H9 (cell line): ENCODE results near the gene SLCO3A1. TPM values are rescaled to one million over a fixed set of nuclear protein-coding genes. Genes with fewer than 3 reads are reported as not detected.

ENCODE experiments used
- DNase-seq: peaks from one replicate; pipeline ENCODE4 v3.0.0-alpha.2; 2017
- H2AFZ ChIP-seq: one replicate; pipeline ENCODE4 v1.6.1; 2013; ENCODE audit warnings: mild to moderate bottlenecking, low read length, control low read depth, moderate library complexity
- H2AK5ac ChIP-seq: 2 replicates; pipeline ENCODE4 v1.6.1; 2013; ENCODE audit warnings: low read length, control low read depth, mixed read lengths; ENCODE audit not compliant: insufficient read length
- H2BK120ac ChIP-seq: one replicate; pipeline ENCODE4 v1.6.1; 2013; ENCODE audit warnings: low read depth, mild to moderate bottlenecking, low read length, control low read depth, inconsistent platforms; ENCODE audit not compliant: poor library complexity, severe bottlenecking
- H2BK12ac ChIP-seq: 2 replicates; pipeline ENCODE4 v1.6.1; 2013; ENCODE audit warnings: low read length, control low read depth, mixed read lengths, low read depth; ENCODE audit not compliant: insufficient read length
- H2BK15ac ChIP-seq: 2 replicates; pipeline ENCODE4 v1.6.1; 2013; ENCODE audit warnings: low read depth, low read length, control low read depth
- H2BK20ac ChIP-seq: one replicate; pipeline ENCODE4 v1.6.1; 2013; ENCODE audit warnings: low read depth, mild to moderate bottlenecking, low read length, control low read depth, inconsistent platforms; ENCODE audit not compliant: poor library complexity, severe bottlenecking
- H2BK5ac ChIP-seq: 2 replicates; pipeline ENCODE4 v1.6.1; 2013; ENCODE audit warnings: low read length, control low read depth, mixed read lengths; ENCODE audit not compliant: insufficient read length
- H3K14ac ChIP-seq: 2 replicates; pipeline ENCODE4 v1.6.1; 2013; ENCODE audit warnings: low read length, control low read depth; ENCODE audit not compliant: insufficient read depth
- H3K18ac ChIP-seq: 2 replicates; pipeline ENCODE4 v1.6.1; 2013; ENCODE audit warnings: low read depth, mild to moderate bottlenecking, mixed read lengths, low read length, control low read depth; ENCODE audit not compliant: insufficient read length
- H3K23ac ChIP-seq: 2 replicates; pipeline ENCODE4 v1.6.1; 2013; ENCODE audit warnings: low read length, control low read depth, mixed read lengths, low read depth; ENCODE audit not compliant: insufficient read length
- H3K23me2 ChIP-seq: 2 replicates; pipeline ENCODE4 v1.6.1; 2013; ENCODE audit warnings: low read depth, mild to moderate bottlenecking, mixed read lengths, low read length, control low read depth; ENCODE audit not compliant: insufficient read length, poor library complexity, severe bottlenecking
- H3K27ac ChIP-seq: 2 replicates; pipeline ENCODE4 v1.5.1; 2013; ENCODE audit warnings: low read length, control low read depth, mixed read lengths, low read depth; ENCODE audit not compliant: insufficient read length
- H3K27me3 ChIP-seq: 2 replicates; pipeline ENCODE4 v1.6.1; 2013; ENCODE audit warnings: low read length, control low read depth, inconsistent platforms; ENCODE audit not compliant: insufficient read depth
- H3K4ac ChIP-seq: 2 replicates; pipeline ENCODE4 v1.6.1; 2013; ENCODE audit warnings: low read depth, mild to moderate bottlenecking, control low read depth, inconsistent platforms, low read length, moderate library complexity
- H3K4me1 ChIP-seq: 2 replicates; pipeline ENCODE4 v1.6.1; 2013; ENCODE audit warnings: low read length, control low read depth, inconsistent platforms; ENCODE audit not compliant: insufficient read depth
- H3K4me2 ChIP-seq: 2 replicates; pipeline ENCODE4 v1.6.1; 2013; ENCODE audit warnings: low read length, control low read depth, mixed read lengths; ENCODE audit not compliant: insufficient read length, insufficient read depth
- H3K56ac ChIP-seq: 2 replicates; pipeline ENCODE4 v1.6.1; 2013; ENCODE audit warnings: low read depth, mild to moderate bottlenecking, mixed read lengths, low read length, control low read depth; ENCODE audit not compliant: insufficient read length
- H3K79me1 ChIP-seq: 2 replicates; pipeline ENCODE4 v1.6.1; 2013; ENCODE audit warnings: low read depth, mild to moderate bottlenecking, moderate library complexity, low read length, control low read depth, inconsistent platforms; ENCODE audit not compliant: insufficient read depth, poor library complexity, severe bottlenecking
- H3K79me2 ChIP-seq: 2 replicates; pipeline ENCODE4 v1.6.1; 2013; ENCODE audit warnings: low read length, control low read depth, inconsistent platforms; ENCODE audit not compliant: insufficient read depth
- H3K9ac ChIP-seq: 2 replicates; pipeline ENCODE4 v1.6.1; 2013; ENCODE audit warnings: low read length, control low read depth, mixed read lengths; ENCODE audit not compliant: insufficient read length; ENCODE audit errors: extremely low read depth
- H3K9me3 ChIP-seq: one replicate; pipeline ENCODE4 v1.6.1; 2013; ENCODE audit warnings: low read depth, low read length, inconsistent platforms; ENCODE audit not compliant: control insufficient read depth
- H3T11ph ChIP-seq: one replicate; pipeline ENCODE4 v1.6.1; 2013; ENCODE audit warnings: mild to moderate bottlenecking, low read length, control low read depth, inconsistent platforms
- H4K20me1 ChIP-seq: one replicate; pipeline ENCODE4 v1.6.1; 2013; ENCODE audit not compliant: control insufficient read depth, insufficient read length, insufficient read depth
- H4K5ac ChIP-seq: 2 replicates; pipeline ENCODE4 v1.6.1; 2013; ENCODE audit warnings: low read depth, mild to moderate bottlenecking, mixed read lengths, low read length, control low read depth; ENCODE audit not compliant: insufficient read length
- H4K8ac ChIP-seq: replicated peaks from 2 replicates; pipeline ENCODE4 v1.6.1; 2013; ENCODE audit warnings: low read length, control low read depth, mixed read lengths, low read depth; ENCODE audit not compliant: insufficient read length
- H4K91ac ChIP-seq: 2 replicates; pipeline ENCODE4 v1.6.1; 2013; ENCODE audit warnings: low read depth, mild to moderate bottlenecking, moderate library complexity, mixed read lengths, low read length, control low read depth; ENCODE audit not compliant: insufficient read length
- H3K27ac Mint-ChIP-seq, 3 experiments: 2 replicates in 2 of 3; 3 replicates in 1 of 3; pipeline ENCODE4 v1.8.0; 2020 to 2021; ENCODE audit warnings: mixed read lengths in 3 of 3, mild to moderate bottlenecking in 1 of 3, moderate library complexity in 1 of 3
- H3K27me3 Mint-ChIP-seq: 2 replicates; pipeline ENCODE4 v1.8.0; 2021; ENCODE audit warnings: low read depth, mild to moderate bottlenecking, moderate library complexity, mixed read lengths
- H3K36me3 Mint-ChIP-seq, 3 experiments: 2 replicates in 2 of 3; 3 replicates in 1 of 3; pipeline ENCODE4 v1.8.0; 2020 to 2021; ENCODE audit warnings: low read depth in 3 of 3, mixed read lengths in 3 of 3; ENCODE audit not compliant: insufficient read depth in 1 of 3
- H3K4me1 Mint-ChIP-seq, 2 experiments: 2 replicates each; pipeline ENCODE4 v1.8.0; 2020; ENCODE audit warnings: mixed read lengths in 2 of 2
- H3K4me3 Mint-ChIP-seq, 2 experiments: 2 replicates in 1 of 2; 3 replicates in 1 of 2; pipeline ENCODE4 v1.8.0; 2020 to 2021; ENCODE audit warnings: mild to moderate bottlenecking in 2 of 2, mixed read lengths in 2 of 2, moderate library complexity in 1 of 2
- H3K9me3 Mint-ChIP-seq, 2 experiments: 2 replicates in 1 of 2; 3 replicates in 1 of 2; pipeline ENCODE4 v1.8.0; 2020; ENCODE audit warnings: mild to moderate bottlenecking in 2 of 2, mixed read lengths in 2 of 2, moderate library complexity in 1 of 2
- CTCF ChIP-seq: fragments of 200-600 bp; sonication (generic); conservative IDR thresholded peaks from 3 replicates; pipeline ENCODE4 v1.8.0; 2021; ENCODE audit warnings: antibody characterized with exemption, mild to moderate bottlenecking
- WGBS: extraction: QIAGEN DNeasy Blood & Tissue Kit; methylation state at CpG from one replicate; pipeline ENCODE4 v1.1.7; 2013; ENCODE audit warnings: missing lambda C conversion rate, low lambda C conversion rate, mixed read lengths; ENCODE audit not compliant: insufficient read length; ENCODE audit errors: extremely low coverage; 5-methylcytosine and 5-hydroxymethylcytosine counted together
- total RNA-seq: library from RNA; stranded (reverse); gene quantifications from 2 replicates; pipeline ENCODE4 v1.2.1, GENCODE V29; 2021

The SLCO3A1 gene
- total RNA-seq, 1 experiment from 2014 or later = 9.4 TPM

- H3K36me3 Mint-ChIP-seq = no peaks in the 10 kb centered on the region
- no peak overlapping the region for H2BK20ac ChIP-seq
- H2BK15ac ChIP-seq = no peak overlapping the region
- no peak overlapping the region for H3K4ac ChIP-seq
- no peak overlapping the region for H4K8ac ChIP-seq
- no peak overlapping the region for H3K23ac ChIP-seq
- H4K20me1 ChIP-seq = no peaks in the 10 kb centered on the region
- no peak overlapping the region for H3K4me2 ChIP-seq
- H3K56ac ChIP-seq = no peak overlapping the region
- H3K27me3 Mint-ChIP-seq = no peaks in the 10 kb centered on the region
- no peaks in the 10 kb centered on the region for H3K23me2 ChIP-seq
- H3K4me1 Mint-ChIP-seq = peaks cover 29 to 48% of the 10 kb centered on the region in 2 experiments
- no peaks in the 10 kb centered on the region for H3K79me1 ChIP-seq
- no peak overlapping the region for H3K4me3 Mint-ChIP-seq
- WGBS = no CpG with 5 or more reads among the region's 10 CpGs
- H3K27ac ChIP-seq = no peak overlapping the region
- H3K9ac ChIP-seq = no peak overlapping the region
- no peak overlapping the region for H2BK120ac ChIP-seq
- H3K27me3 ChIP-seq = no peaks in the 10 kb centered on the region
- H2BK5ac ChIP-seq = no peak overlapping the region
- no peak overlapping the region for H3K18ac ChIP-seq
- H3T11ph ChIP-seq = no peak overlapping the region
- no peaks in the 10 kb centered on the region; the same call in 1 of the 2 replicates for H3K79me2 ChIP-seq
- no peak for DNase-seq
- no peaks in the 10 kb centered on the region for H3K9me3 ChIP-seq
- H3K9me3 Mint-ChIP-seq = no peaks in the 10 kb centered on the region
- H3K27ac Mint-ChIP-seq = 0 out of 7 replicates have a peak overlapping the region, but pooled peaks of 2 of the 3 experiments have one; percentile 33 to 39
- H2BK12ac ChIP-seq = no peak overlapping the region
- H2AK5ac ChIP-seq = no peak overlapping the region
- H4K91ac ChIP-seq = no peak overlapping the region
- H2AFZ ChIP-seq = no peak overlapping the region
- no peak overlapping the region for H4K5ac ChIP-seq
- H3K14ac ChIP-seq = no peak overlapping the region
- H3K4me1 ChIP-seq = peaks cover 14% of the 10 kb centered on the region; the same call in 1 of the 2 replicates
- no peak for TF ChIP-seq CTCF
Measured at GRCh38 chr15:91922646-91923547, 69.4 kb downstream of the SLCO3A1 start.
